B cell (primary cell): ENCODE measurements around the gene WDR87.

Experiments
- CTCF ChIP-seq: fragments of 200-600 bp; IDR thresholded peaks from one replicate; pipeline ENCODE4 v1.8.0; 2022; ENCODE audit warnings: antibody characterized with exemption, mild to moderate bottlenecking
- EZH2 ChIP-seq: IDR thresholded peaks from 2 replicates; pipeline ENCODE4 v1.6.1; 2012; ENCODE audit warnings: borderline replicate concordance, low read depth, mild to moderate bottlenecking, moderate library complexity, low read length; ENCODE audit not compliant: insufficient read depth, poor library complexity, severe bottlenecking

- TF ChIP-seq CTCF, result no peak
- TF ChIP-seq EZH2, result no peak
Measured at GRCh38 chr19:37893845-37894575, 12.4 kb downstream of the WDR87 start.
